Measurements from ENCODE around the gene ASH1L.

GRCh38 chr1:155379180-155379579 lies 183.4 kb downstream of the ASH1L start:
- TF ChIP-seq ZNF274 (IDR thresholded peaks at IDR 0.05; ENCODE audit: low read depth, low read length) (no peak), SUZ12 (IDR thresholded peaks at IDR 0.05; ENCODE audit: extremely low read depth, insufficient read depth, insufficient read length) (no peak)
